Transverse colon (tissue), 4 donors: ENCODE results near the gene PAN3. TPM values are rescaled to one million over a fixed set of nuclear protein-coding genes. Genes with fewer than 3 reads are reported as not detected.

Experiments used
- DNase-seq: peaks from one replicate; pipeline ENCODE4 v3.0.0-alpha.2; 2019
- H3K27ac ChIP-seq, 4 donors: fragments of 200-600 bp; sonication (generic); 2 replicates each; pipeline ENCODE4 v1.5.1; 2016 to 2018; ENCODE audit warnings: inconsistent platforms in 4 of 4
- H3K27me3 ChIP-seq: fragments of 200-600 bp; sonication (generic); 2 replicates; pipeline ENCODE4 v1.5.1; 2017; ENCODE audit warnings: inconsistent platforms
- H3K36me3 ChIP-seq, 4 donors: fragments of 200-600 bp; sonication (generic); 2 replicates each; pipeline ENCODE4 v1.5.1; 2017 to 2019; ENCODE audit warnings: inconsistent platforms in 4 of 4
- H3K4me1 ChIP-seq, 4 donors: fragments of 200-600 bp; sonication (generic); 2 replicates each; pipeline ENCODE4 v1.5.1; 2017 to 2020; ENCODE audit warnings: inconsistent platforms in 4 of 4
- H3K4me3 ChIP-seq, 4 donors: fragments of 200-600 bp; sonication (generic); 1 replicate in 1 of 4; 2 replicates in 3 of 4; pipeline versions ENCODE4 v1.5.1 to v1.6.1; 2017 to 2019; ENCODE audit warnings: inconsistent platforms in 4 of 4
- H3K9me3 ChIP-seq, 2 donors: fragments of 200-600 bp; sonication (generic); 2 replicates each; pipeline ENCODE4 v1.5.1; 2017 to 2019; ENCODE audit warnings: inconsistent platforms in 2 of 2
- CTCF ChIP-seq, 5 experiments: fragments of 200-600 bp in 3 of 5; fragments of 450-650 bp in 2 of 5; sonication (generic) in 3 of 5; IDR thresholded peaks; 1 replicate in 2 of 5; 2 replicates in 3 of 5; pipeline ENCODE4 v1.5.1; 2016 to 2017; ENCODE audit warnings: antibody characterized with exemption in 5 of 5, inconsistent platforms in 3 of 5, mild to moderate bottlenecking in 2 of 5, moderate library complexity in 1 of 5
- EP300 ChIP-seq: sonication (generic); formaldehyde crosslinking; IDR thresholded peaks from one replicate; pipeline ENCODE4 v1.6.1; 2017; ENCODE audit warnings: antibody characterized with exemption, low read depth
- POLR2A ChIP-seq: fragments of 450-650 bp; IDR thresholded peaks from one replicate; pipeline ENCODE4 v1.6.1; 2016; ENCODE audit warnings: antibody characterized with exemption, mild to moderate bottlenecking, moderate library complexity
- POLR2AphosphoS5 ChIP-seq, 3 donors: sonication (generic); formaldehyde crosslinking; IDR thresholded peaks; one replicate each; pipeline ENCODE4 v1.6.1; 2016; ENCODE audit warnings: antibody characterized with exemption in 3 of 3
- WGBS, 2 donors: methylation state at CpG; one replicate each; pipeline ENCODE4 v1.1.5; 2018; ENCODE audit warnings: low coverage in 1 of 2; 5-methylcytosine and 5-hydroxymethylcytosine counted together
- in situ Hi-C, 4 donors: fragments of 200-750 bp; cut with MboI; loops; one replicate each; pipeline versions ENCODE4 v1.15.0 to v1.15.1; 2017; ENCODE audit warnings: low sequenced_read_pairs in 3 of 4, low pct_ligation_motif_present in 1 of 4, low pct_unique_long_range_greater_than_20kb in 1 of 4
- intact Hi-C: fragments of 100-400 bp; cut with DNase I; formaldehyde crosslinking; loops from one replicate; pipeline ENCODE4 v1.15.1; 2023; ENCODE audit warnings: low total_unique reads
- total RNA-seq, 4 donors: library from RNA; depleted of rRNA; stranded (reverse); fragments of >200 nt; gene quantifications; one replicate each; pipeline ENCODE4 v1.1.0, GENCODE V29; 2016

The PAN3 gene
- total RNA-seq, 4 donors from 2014 or later = 28.3 to 107 (median 46.6) TPM

GRCh38 chr13:28120317-28120716 lies 18.0 kb upstream of the PAN3 start:
- no peaks in the 10 kb centered on the region for H3K36me3 ChIP-seq
- peaks cover 5% of the 10 kb centered on the region for H3K27me3 ChIP-seq
- no peaks in the 10 kb centered on the region for H3K4me1 ChIP-seq
- in situ Hi-C loops (no loop called here), intact Hi-C loops (no loop called here)
- no peak for DNase-seq
- no peak overlapping the region for H3K4me3 ChIP-seq
- H3K27ac ChIP-seq = no peak overlapping the region
- no peaks in the 10 kb centered on the region for H3K9me3 ChIP-seq
- TF ChIP-seq POLR2A = no peak
- no peak for TF ChIP-seq CTCF (IDR thresholded peaks at IDR 0.05)

- H3K27ac ChIP-seq = no peak overlapping the region
- TF ChIP-seq POLR2AphosphoS5 (IDR thresholded peaks at IDR 0.05) (no peak), CTCF (IDR thresholded peaks at IDR 0.05) (no peak), POLR2A (no peak), EP300 (no peak)
- H3K27me3 ChIP-seq = peaks cover 5% of the 10 kb centered on the region
- H3K4me3 ChIP-seq = no peak overlapping the region
- 97 to 100% methylated on average over 6 to 8 of the region's 8 CpGs for WGBS, 2 donors
- no peaks in the 10 kb centered on the region for H3K36me3 ChIP-seq
- in situ Hi-C loops = no loop called here
- no peaks in the 10 kb centered on the region for H3K9me3 ChIP-seq
- H3K4me1 ChIP-seq = no peaks in the 10 kb centered on the region
- intact Hi-C loops = no loop called here
- no peak for DNase-seq
These were observed 17.1 kb upstream of the PAN3 start for GRCh38 chr13:28121224-28121623.

- H3K27me3 ChIP-seq = no peaks in the 10 kb centered on the region
- in situ Hi-C loops = no loop called here
- no peak overlapping the region for H3K4me3 ChIP-seq
- no peak for DNase-seq
- TF ChIP-seq EP300 (no peak), POLR2AphosphoS5 (IDR thresholded peaks at IDR 0.05) (no peak), CTCF (IDR thresholded peaks at IDR 0.05) (no peak), POLR2A (no peak)
- peaks cover 0 to 7% (median 0%) of the 10 kb centered on the region in 4 donors for H3K4me1 ChIP-seq
- no peaks in the 10 kb centered on the region for H3K36me3 ChIP-seq
- H3K27ac ChIP-seq = no peak overlapping the region
- H3K9me3 ChIP-seq = no peaks in the 10 kb centered on the region
- intact Hi-C loops = no loop called here
These were observed 10.3 kb upstream of the PAN3 start for GRCh38 chr13:28128030-28128429.

- Histone ChIP-seq H3K9me3 (no peaks in the 10 kb centered on the region), H3K27me3 (no peaks in the 10 kb centered on the region), H3K4me3 (no peak overlapping the region), H3K4me1 (peaks cover 0 to 7% (median 0%) of the 10 kb centered on the region in 4 donors), H3K27ac (no peak overlapping the region), H3K36me3 (no peaks in the 10 kb centered on the region)
- TF ChIP-seq CTCF (IDR thresholded peaks at IDR 0.05) = no peak
- TF ChIP-seq POLR2AphosphoS5 (IDR thresholded peaks at IDR 0.05) = no peak
- TF ChIP-seq POLR2A = no peak
- no peak for TF ChIP-seq EP300
- in situ Hi-C loops = no loop called here
- intact Hi-C loops = no loop called here
- DNase-seq = no peak
These were observed 9.4 kb upstream of the PAN3 start for GRCh38 chr13:28128926-28129325.
